Midbrain (tissue), 1 donor: ENCODE results near the gene CRTC1.

Experiments used
- DNase-seq: peaks from one replicate; lab custom pipeline; 2025; lab: John Stamatoyannopoulos, UW

The CRTC1 gene

GRCh38 chr19:18768997-18769891 is 85.8 kb downstream of the CRTC1 start:
- DNase-seq = no peak

- DNase-seq = no peak
These were observed 86.6 kb downstream of the CRTC1 start for GRCh38 chr19:18769989-18770528.

GRCh38 chr19:18770663-18771327 is 87.3 kb downstream of the CRTC1 start:
- no peak for DNase-seq

GRCh38 chr19:18771328-18772242 is 88.1 kb downstream of the CRTC1 start:
- DNase-seq = no peak

- DNase-seq = no peak
These were observed 89.4 kb downstream of the CRTC1 start for GRCh38 chr19:18772620-18773587.

GRCh38 chr19:18773682-18774081 is 90.2 kb downstream of the CRTC1 start:
- no peak for DNase-seq

GRCh38 chr19:18774107-18774506 is 90.6 kb downstream of the CRTC1 start:
- no peak for DNase-seq

- no peak for DNase-seq
These were observed 91.4 kb downstream of the CRTC1 start for GRCh38 chr19:18774782-18775444.

GRCh38 chr19:18775586-18776287 is 92.3 kb downstream of the CRTC1 start:
- DNase-seq = no peak

GRCh38 chr19:18776288-18776594 is 92.8 kb downstream of the CRTC1 start:
- DNase-seq = no peak

GRCh38 chr19:18776736-18777135 is 93.3 kb downstream of the CRTC1 start:
- no peak for DNase-seq

GRCh38 chr19:18777301-18778075 is 94.0 kb downstream of the CRTC1 start:
- DNase-seq = no peak

GRCh38 chr19:18778076-18778389 is 94.6 kb downstream of the CRTC1 start:
- no peak for DNase-seq

GRCh38 chr19:18778826-18779495 is 95.5 kb downstream of the CRTC1 start:
- DNase-seq = no peak

- DNase-seq = no peak
These were observed 96.6 kb downstream of the CRTC1 start for GRCh38 chr19:18780081-18780480.

- DNase-seq = no peak
These were observed 97.2 kb downstream of the CRTC1 start for GRCh38 chr19:18780631-18781030.

GRCh38 chr19:18781047-18781600 is 97.6 kb downstream of the CRTC1 start:
- DNase-seq = no peak

GRCh38 chr19:18781885-18782527 is 98.5 kb downstream of the CRTC1 start:
- DNase-seq = no peak
